Omental fat pad (tissue), 4 donors: Measurements from ENCODE around the gene C6orf120. TPM values are rescaled to one million over a fixed set of nuclear protein-coding genes. Genes with fewer than 3 reads are reported as not detected.
"Not testable (repeated sequence)": the region's sequence is repeated elsewhere in the genome, so short reads cannot be mapped to it uniquely, and the experiment has no call there.

ENCODE experiments used
- ATAC-seq: fragments of 150-250 bp; one replicate; pipeline ENCODE4 v1.9.1; 2016; ENCODE audit warnings: mild to moderate bottlenecking, moderate library complexity; ENCODE audit not compliant: low FRiP score
- DNase-seq: peaks from one replicate; pipeline ENCODE4 v3.0.0-alpha.2; 2019; ENCODE audit warnings: low spot score
- CTCF ChIP-seq, 3 donors: fragments of 450-650 bp; IDR thresholded peaks; one replicate each; pipeline ENCODE4 v1.5.1; 2016 to 2017; ENCODE audit warnings: antibody characterized with exemption in 3 of 3, mild to moderate bottlenecking in 3 of 3, moderate library complexity in 2 of 3
- total RNA-seq, 4 donors: library from RNA; depleted of rRNA; stranded (reverse); fragments of >200 nt; gene quantifications; one replicate each; pipeline ENCODE4 v1.1.0, GENCODE V29; 2016

C6orf120 gene
- total RNA-seq, 4 donors from 2014 or later = 41.2 to 45.0 (median 43.0) TPM

GRCh38 chr6:169678342-169678741 is 23.6 kb upstream of the C6orf120 start:
- no peak for TF ChIP-seq CTCF (IDR thresholded peaks at IDR 0.05)
- no peak for ATAC-seq
- no peak for DNase-seq

- ATAC-seq (no peak), DNase-seq (no peak)
- TF ChIP-seq CTCF (IDR thresholded peaks at IDR 0.05) = no peak
Observed at GRCh38 chr6:169684056-169684455, 17.9 kb upstream of the C6orf120 start.

- ATAC-seq (no peak), DNase-seq (no peak)
- no peak for TF ChIP-seq CTCF (IDR thresholded peaks at IDR 0.05)
Observed at GRCh38 chr6:169685860-169686259, 16.1 kb upstream of the C6orf120 start.

- no peak for TF ChIP-seq CTCF (IDR thresholded peaks at IDR 0.05)
- ATAC-seq = no peak
- no peak for DNase-seq
Observed at GRCh38 chr6:169689287-169689686, 12.6 kb upstream of the C6orf120 start.

- DNase-seq (no peak), ATAC-seq (no peak)
- no peak for TF ChIP-seq CTCF (IDR thresholded peaks at IDR 0.05)
Observed at GRCh38 chr6:169691260-169691659, 10.7 kb upstream of the C6orf120 start.

GRCh38 chr6:169692516-169692915 is 9.4 kb upstream of the C6orf120 start:
- no peak for DNase-seq
- TF ChIP-seq CTCF (IDR thresholded peaks at IDR 0.05) = no peak
- no peak for ATAC-seq

- no peak for TF ChIP-seq CTCF (IDR thresholded peaks at IDR 0.05)
- ATAC-seq (no peak), DNase-seq (no peak)
Observed at GRCh38 chr6:169695131-169695530, 6.8 kb upstream of the C6orf120 start.

- not testable (repeated sequence) for ATAC-seq
Observed at GRCh38 chr6:169697115-169697514, 4.8 kb upstream of the C6orf120 start.

More at GRCh38 chr6:169697115-169697514, 4.8 kb upstream of the C6orf120 start:
- DNase-seq = not testable (repeated sequence)
